ENCODE results near the gene RPL15.
"Not testable (repeated sequence)": the region's sequence is repeated elsewhere in the genome, so short reads cannot be mapped to it uniquely, and the experiment has no call there.

RPL15 gene

GRCh38 chr3:23889950-23890349 is 27.0 kb upstream of the RPL15 start:
- DNase-seq (ENCODE audit: low read depth in 2 of 2) = no peak

GRCh38 chr3:23894254-23895061 is 22.5 kb upstream of the RPL15 start:
- DNase-seq (ENCODE audit: low read depth in 2 of 2) = no peak

DNA sequence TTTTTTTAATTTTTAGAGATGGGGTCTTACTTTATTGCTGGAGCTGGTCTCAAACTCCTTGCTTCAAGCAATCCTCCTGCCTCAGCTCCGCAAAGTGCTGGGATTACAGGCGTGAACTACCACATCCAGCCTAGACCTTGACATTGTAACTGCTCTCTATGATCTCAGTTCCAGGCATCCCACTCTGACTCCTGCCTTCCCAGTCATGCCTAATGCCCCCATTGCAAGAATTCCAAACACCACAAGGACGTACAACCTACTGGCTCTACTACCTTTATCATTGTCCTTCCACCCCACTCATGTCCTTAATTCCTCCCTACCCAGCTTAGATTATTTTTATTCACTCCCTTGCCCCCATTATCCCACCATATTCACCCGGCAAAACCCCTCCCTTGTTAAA is 21.8 kb upstream of the RPL15 start:
- no peak for DNase-seq (ENCODE audit: low read depth in 2 of 2)

DNA sequence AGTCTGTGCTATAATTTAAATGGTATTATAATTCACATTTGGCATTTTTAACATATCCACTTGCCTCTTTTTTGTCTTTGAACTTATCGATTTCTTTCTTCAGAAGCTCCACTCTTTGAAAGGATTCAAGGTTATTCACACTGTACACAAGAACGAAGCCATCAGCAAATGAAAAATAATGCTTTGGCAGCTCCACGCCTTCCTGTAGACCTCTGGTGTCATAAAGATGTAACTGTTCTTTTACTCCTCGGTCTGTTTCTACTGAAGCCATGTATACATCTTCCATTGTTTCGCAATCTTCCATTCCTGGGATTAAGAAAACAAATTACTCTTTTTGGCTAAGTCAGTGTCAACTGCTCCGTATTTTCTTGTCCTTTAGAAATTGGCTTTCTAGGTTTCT is 16.2 kb upstream of the RPL15 start:
- no peak for DNase-seq (ENCODE audit: low read depth in 2 of 2)

GRCh38 chr3:23904545-23904944 is 12.4 kb upstream of the RPL15 start:
- no peak for DNase-seq (ENCODE audit: low read depth in 2 of 2)

DNA sequence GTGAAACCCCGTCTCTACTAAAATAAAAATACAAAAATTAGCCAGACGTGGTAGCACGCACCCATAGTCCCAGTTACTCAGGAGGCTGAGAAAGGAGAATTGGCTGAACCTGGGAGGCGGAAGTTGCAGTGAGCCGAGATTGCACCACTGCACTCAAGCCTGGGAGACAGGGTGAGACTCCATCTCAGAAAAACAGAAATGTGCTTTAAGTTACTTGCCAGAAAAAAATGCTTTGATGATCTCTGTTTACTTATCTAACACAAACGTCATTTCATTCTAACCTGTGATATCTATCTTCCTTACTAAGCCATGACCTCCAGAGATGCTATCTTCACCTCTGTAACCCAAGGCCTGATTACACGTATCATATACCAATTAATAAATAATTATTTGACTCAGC is 7.6 kb upstream of the RPL15 start:
- no peak for DNase-seq (ENCODE audit: low read depth in 2 of 2)

DNA sequence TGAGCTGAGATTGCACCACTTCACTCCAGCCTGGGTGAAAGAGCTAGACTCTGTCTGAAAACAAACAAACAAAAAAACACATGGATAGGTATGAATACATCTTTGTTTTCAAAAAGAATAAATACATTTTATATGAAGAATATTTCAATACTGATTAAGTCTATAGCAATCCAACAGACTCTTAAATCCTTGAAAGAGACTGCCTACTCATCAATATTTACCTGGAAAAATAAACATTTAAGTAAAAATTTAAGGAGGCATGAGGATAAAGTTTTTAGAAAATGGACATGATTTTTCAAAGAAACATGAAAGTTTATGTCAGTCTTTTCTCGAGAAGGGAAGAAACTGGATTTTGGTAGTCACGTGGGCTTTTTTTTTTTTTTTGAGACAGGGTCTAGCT is 5.5 kb upstream of the RPL15 start:
- DNase-seq (ENCODE audit: low read depth in 2 of 2) = no peak

DNA sequence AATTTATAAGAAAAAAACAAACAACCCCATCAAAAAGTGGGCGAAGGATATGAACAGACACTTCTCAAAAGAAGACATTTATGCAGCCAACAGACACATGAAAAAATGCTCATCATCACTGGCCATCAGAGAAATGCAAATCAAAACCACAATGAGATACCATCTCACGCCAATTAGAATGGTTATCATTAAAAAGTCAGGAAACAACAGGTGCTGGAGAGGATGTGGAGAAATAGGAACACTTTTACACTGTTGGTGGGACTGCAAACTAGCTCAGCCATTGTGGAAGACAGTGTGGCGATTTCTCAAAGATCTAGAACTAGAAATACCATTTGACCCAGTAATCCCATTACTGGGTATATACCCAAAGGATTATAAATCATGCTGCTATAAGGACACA is 4.6 kb upstream of the RPL15 start:
- not testable (repeated sequence) for DNase-seq (ENCODE audit: low read depth in 2 of 2)

DNA sequence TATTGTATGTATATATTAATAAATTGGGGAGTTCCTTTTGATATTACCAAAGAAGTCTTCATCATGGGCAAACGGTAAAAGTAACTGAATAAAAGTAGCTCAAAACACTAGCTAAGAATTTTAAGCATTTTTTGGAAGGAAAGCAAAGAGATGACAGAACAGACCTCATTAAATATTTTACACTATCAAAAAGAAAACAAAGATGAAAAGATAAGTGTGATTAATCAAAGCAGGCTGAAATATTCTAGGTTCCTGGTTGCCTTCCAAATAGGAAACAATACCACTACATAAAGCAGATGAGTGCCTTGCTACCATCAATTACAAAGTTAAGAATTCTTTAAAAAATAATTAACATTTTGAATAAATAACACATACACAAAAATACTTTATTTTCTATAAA is 3.8 kb upstream of the RPL15 start:
- no peak for DNase-seq (ENCODE audit: low read depth in 2 of 2)

GRCh38 chr3:23913873-23914743 is 2.8 kb upstream of the RPL15 start:
- no peak for DNase-seq (ENCODE audit: low read depth in 2 of 2)

DNA sequence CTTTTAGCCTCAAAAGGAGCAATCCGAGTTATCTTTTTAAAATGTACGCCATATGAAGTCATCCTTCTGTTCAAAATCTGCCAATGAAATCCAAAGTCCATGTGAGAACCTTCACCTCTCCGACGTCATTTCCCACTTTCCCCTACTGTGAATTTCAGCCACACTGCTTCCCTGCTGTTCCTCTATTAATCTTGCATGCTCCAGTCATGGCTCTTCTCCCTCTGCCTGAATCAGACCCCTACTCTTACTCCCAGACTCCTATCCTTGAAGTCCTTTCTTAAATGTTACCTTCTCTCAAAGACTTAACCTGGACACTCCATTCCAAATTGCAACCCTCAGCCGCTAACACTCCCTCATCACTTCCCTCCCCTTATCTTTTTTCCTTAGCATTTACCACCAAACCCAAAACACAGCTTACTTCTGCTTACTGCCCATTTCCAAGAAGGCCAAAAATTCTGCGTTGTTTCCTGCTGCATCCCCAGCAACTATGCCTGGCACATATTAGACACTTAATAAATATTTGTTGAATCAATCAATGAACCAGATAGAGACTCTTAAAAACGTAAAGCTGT is 1.3 kb upstream of the RPL15 start:
- no peak for DNase-seq (ENCODE audit: low read depth in 2 of 2)

DNA sequence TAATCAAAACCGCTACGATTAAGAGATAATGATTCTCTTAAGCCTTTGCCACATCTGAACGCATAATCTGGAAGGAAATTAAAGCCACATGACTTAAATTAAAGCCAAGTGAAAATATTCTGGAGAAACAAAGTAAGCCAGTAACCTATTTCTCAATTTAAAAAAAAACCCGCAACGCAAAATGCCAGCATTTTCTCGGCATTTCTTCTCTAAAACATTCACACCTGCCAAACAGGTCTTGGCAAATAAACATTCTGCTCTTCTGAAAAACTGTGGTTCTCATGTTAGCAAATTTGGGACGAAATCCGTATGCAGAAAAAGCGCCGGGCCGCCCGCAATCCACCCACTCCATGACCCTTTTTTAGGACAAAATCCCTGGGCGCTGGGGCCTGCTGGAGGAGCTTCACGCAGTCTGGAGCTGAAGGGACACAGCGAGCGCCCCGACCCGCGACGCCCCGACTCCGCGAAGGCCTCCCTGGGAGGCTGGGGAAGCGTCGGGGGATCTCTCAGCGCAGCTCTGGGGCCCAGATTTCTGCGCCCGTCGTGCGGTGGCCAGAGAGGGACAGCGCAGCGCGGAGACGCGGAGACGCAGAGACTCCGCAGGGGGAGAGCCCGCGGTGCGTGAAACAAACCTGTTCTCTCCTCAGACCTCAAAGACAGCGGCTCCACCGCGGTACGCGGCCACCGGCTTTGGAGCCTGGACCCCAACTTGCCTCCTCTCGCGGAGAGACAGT is 613 bp upstream of the RPL15 start:
- no peak for DNase-seq (ENCODE audit: low read depth in 2 of 2)

- DNase-seq (ENCODE audit: low read depth in 2 of 2) = not testable (repeated sequence)
Observed at GRCh38 chr3:23917679-23918303, 859 bp downstream of the RPL15 start.

DNA sequence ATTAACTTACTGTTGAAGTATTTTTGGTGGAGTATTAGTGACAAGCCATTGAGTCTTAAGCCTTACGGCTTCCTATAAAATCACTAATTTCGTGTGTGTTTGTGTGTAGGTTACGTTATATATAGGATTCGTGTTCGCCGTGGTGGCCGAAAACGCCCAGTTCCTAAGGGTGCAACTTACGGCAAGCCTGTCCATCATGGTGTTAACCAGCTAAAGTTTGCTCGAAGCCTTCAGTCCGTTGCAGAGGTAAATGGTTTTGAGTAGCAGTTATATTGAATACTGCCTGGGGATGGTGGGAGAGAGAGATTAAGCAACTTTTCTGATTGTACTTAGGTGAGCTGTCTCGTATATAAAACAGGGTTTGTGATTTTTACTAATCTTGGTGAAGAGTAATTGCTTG is 1.4 kb downstream of the RPL15 start:
- DNase-seq (ENCODE audit: low read depth in 2 of 2) = not testable (repeated sequence)

- no peak for DNase-seq (ENCODE audit: low read depth in 2 of 2)
Observed at GRCh38 chr3:23919628-23920027, 2.7 kb downstream of the RPL15 start.

DNA sequence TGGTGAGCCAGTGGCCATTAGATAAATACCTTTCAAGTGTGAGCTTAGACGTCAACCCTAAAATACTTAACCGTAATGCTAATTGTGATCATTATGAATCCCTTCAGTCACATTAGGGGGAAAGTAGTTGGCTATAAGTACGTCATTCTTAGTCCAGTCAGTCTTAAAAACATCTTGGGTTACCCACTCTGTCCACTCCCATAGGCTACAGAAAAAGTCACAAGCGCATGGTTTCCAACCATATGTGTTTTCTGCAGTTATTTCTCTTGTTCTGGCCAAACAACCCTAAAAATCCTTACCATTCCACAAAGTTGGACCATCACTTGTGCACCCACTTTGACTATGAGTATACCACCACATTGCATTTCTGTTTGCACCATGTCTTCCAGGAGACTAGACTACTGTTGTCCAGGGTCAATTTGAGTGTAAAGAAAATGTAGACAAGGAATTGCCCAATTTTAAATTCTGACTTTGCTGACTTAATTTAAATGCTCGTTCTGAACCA is 3.3 kb downstream of the RPL15 start:
- no peak for DNase-seq (ENCODE audit: low read depth in 2 of 2)

DNA sequence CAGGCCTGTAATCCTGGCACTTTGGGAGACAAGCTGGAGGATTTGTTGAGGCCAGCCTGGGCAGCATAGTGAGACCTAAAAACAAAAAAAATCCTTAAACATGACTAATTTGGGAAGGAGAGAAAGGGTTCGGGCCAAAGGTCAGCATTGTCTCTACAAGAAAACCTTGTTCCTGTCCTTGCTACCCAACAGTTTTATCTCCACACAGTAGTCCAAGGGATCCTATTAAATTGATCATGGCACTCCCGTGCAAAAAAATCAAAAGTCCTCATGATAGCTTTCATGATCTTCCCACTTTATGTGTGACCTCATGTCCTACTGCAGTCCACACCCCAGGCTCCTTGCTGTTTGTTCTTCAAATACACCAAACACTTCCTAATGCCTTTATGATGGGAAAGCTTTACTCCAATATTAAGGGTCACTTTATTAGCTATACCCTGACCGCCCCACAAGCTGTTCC is 4.2 kb downstream of the RPL15 start:
- DNase-seq (ENCODE audit: low read depth in 2 of 2) = no peak

DNA sequence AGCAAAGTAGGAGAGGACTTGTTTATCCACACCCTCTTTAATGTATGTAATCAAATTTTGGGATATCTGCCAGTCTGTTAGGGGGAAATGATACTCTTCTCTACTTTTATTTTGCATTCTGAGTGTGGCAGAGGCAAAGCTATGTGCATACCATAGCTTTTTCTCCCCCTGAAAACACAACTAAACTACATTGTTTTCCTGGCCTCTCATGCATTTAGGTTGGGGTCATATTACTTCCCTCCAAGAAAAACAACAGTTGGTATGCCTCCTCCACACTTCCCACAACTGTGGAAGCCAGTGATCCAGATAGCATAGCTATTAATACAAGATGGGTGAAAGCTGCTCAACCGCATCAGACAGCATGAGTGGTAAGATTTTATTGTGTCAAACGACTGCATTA is 6.9 kb downstream of the RPL15 start:
- no peak for DNase-seq (ENCODE audit: low read depth in 2 of 2)

DNA sequence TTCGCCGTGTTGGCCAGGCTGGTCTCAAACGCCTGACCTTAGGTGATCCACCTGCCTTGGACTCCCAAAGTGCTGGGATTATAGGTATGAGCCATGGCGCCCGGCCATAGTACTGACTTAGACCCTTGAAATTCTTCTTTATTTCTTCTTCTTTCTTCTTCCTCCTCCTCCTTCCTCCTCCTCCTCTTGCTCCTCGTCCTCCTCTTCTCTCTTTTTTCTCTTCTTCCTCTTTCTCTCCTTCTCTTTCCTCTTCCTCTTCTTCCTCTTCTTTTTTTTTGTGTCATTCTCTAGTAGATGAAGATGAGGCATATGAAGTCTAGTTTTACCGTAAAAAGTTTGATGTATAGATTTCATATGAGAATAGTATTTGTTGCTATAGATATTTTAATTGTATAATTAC is 9.3 kb downstream of the RPL15 start:
- DNase-seq (ENCODE audit: low read depth in 2 of 2) = no peak

GRCh38 chr3:23926736-23927135 is 9.8 kb downstream of the RPL15 start:
- no peak for DNase-seq (ENCODE audit: low read depth in 2 of 2)

GRCh38 chr3:23928524-23928923 is 11.6 kb downstream of the RPL15 start:
- no peak for DNase-seq (ENCODE audit: low read depth in 2 of 2)

Data from stimulated activated CD8-positive, alpha-beta memory T cell treated with anti-CD3 and anti-CD28 coated beads, Interleukin-15, amount 100 ng/mL, for 4 hours (primary cell).